Retina (tissue), 1 donor: Measurements from ENCODE around the gene NTRK1.

Experiments
- DNase-seq: peaks from one replicate; pipeline ENCODE4 v3.0.0-alpha.2; 2016

The NTRK1 gene

GRCh38 chr1:156860628-156861423 is at the start of gene NTRK1:
TSS of gene NTRK1 (plus strand) at chr1:156860865. CDS start at chr1:156860935, 70 bp downstream.
- DNase-seq: peak; percentile 72

GRCh38 chr1:156811168-156811567 is 49.5 kb upstream of the NTRK1 start:
- DNase-seq: no peak

- DNase-seq: no peak
Measured at GRCh38 chr1:156812293-156812990, 48.2 kb upstream of the NTRK1 start.

- no peak for DNase-seq
Measured at GRCh38 chr1:156813298-156813697, 47.4 kb upstream of the NTRK1 start.

GRCh38 chr1:156813750-156814570 is 46.7 kb upstream of the NTRK1 start:
- DNase-seq: peak; percentile 83

- DNase-seq: peak; percentile 27
Measured at GRCh38 chr1:156814571-156815260, 45.9 kb upstream of the NTRK1 start.

GRCh38 chr1:156815307-156815826 is 45.3 kb upstream of the NTRK1 start:
- peak; percentile 74 for DNase-seq

- DNase-seq: no peak
Measured at GRCh38 chr1:156815961-156816422, 44.7 kb upstream of the NTRK1 start.

GRCh38 chr1:156816561-156817328 is 43.9 kb upstream of the NTRK1 start, which contains the start of gene SH2D2A:
TSS of gene SH2D2A (minus strand) at chr1:156816848. CDS start at chr1:156816708, 140 bp downstream.
- DNase-seq: peak; percentile 34

- no peak for DNase-seq
Measured at GRCh38 chr1:156821801-156822200, 38.9 kb upstream of the NTRK1 start.

GRCh38 chr1:156822680-156823079 is 38.0 kb upstream of the NTRK1 start:
- DNase-seq: no peak

GRCh38 chr1:156823210-156823790 is 37.4 kb upstream of the NTRK1 start:
- DNase-seq: no peak

GRCh38 chr1:156826630-156827029 is 34.0 kb upstream of the NTRK1 start:
- DNase-seq: no peak

- DNase-seq: no peak
Measured at GRCh38 chr1:156828400-156829124, 32.1 kb upstream of the NTRK1 start.

- DNase-seq: no peak
Measured at GRCh38 chr1:156832434-156832833, 28.2 kb upstream of the NTRK1 start.

GRCh38 chr1:156833603-156834002 is 27.1 kb upstream of the NTRK1 start:
- DNase-seq: no peak

- DNase-seq: no peak
Measured at GRCh38 chr1:156834322-156834721, 26.3 kb upstream of the NTRK1 start.

GRCh38 chr1:156836041-156836654 is 24.5 kb upstream of the NTRK1 start:
- no peak for DNase-seq

- no peak for DNase-seq
Measured at GRCh38 chr1:156836892-156837291, 23.8 kb upstream of the NTRK1 start.

GRCh38 chr1:156838972-156839371 is 21.7 kb upstream of the NTRK1 start:
- DNase-seq: peak; percentile 75
